PFSK-1 (cell line): Measurements from ENCODE around the gene GPR160.

Source experiments
- FOXP2 ChIP-seq: optimal IDR thresholded peaks from 2 replicates; pipeline ENCODE3; 2011; ENCODE audit warnings: borderline replicate concordance, control low read depth, inconsistent platforms; ENCODE audit not compliant: insufficient read depth; ENCODE audit errors: extremely low read length, extremely low read depth
- POLR2AphosphoS5 ChIP-seq: IDR thresholded peaks from 2 replicates; pipeline ENCODE4 v1.6.1; 2012; ENCODE audit warnings: low read depth, mild to moderate bottlenecking, control low read depth, low read length, moderate library complexity
- SIN3A ChIP-seq: IDR thresholded peaks from 2 replicates; pipeline ENCODE4 v1.6.1; 2012; ENCODE audit warnings: mild to moderate bottlenecking, low read length, moderate library complexity, borderline replicate concordance; ENCODE audit not compliant: insufficient read depth
- TAF1 ChIP-seq: IDR thresholded peaks from 2 replicates; pipeline ENCODE4 v1.6.1; 2012; ENCODE audit warnings: low read length, control low read depth, borderline replicate concordance; ENCODE audit not compliant: insufficient read depth
- TF ChIP-seq, protein P1 (sequence below), 2 experiments: IDR thresholded peaks; 2 replicates each; pipeline versions ENCODE4 v1.6.1 to v1.8.0; 2011 to 2012; ENCODE audit warnings: low read depth in 2 of 2, low read length in 2 of 2, control low read depth in 1 of 2, inconsistent platforms in 1 of 2, mild to moderate bottlenecking in 1 of 2, moderate library complexity in 1 of 2; ENCODE audit not compliant: insufficient read depth in 1 of 2

GPR160 gene

DNA sequence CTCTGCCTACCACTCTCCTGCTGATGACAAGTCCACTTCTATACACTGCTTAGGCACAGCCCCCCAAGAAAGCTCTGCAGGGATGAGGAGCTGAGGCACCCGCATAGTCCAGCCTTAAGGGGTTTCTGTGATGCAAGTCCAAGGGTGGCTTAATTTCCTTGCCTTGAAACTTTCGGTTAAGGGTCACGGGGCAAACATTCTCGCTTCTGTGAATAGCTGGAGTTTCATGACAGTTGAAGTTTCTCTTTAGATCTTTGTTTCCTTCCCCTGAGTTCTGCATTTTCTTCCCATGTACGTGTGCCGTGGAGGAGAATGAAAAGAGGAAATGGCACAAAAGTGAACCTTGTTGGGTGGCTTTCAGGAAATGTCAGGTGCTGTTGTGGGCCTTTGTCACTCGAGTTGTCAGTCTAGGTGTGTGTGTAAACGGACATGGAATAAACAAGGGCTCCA, 7.0 kb downstream of the GPR160 start:
- no peak for TF ChIP-seq SIN3A
- no peak for TF ChIP-seq FOXP2
- TF ChIP-seq, protein P1, sequence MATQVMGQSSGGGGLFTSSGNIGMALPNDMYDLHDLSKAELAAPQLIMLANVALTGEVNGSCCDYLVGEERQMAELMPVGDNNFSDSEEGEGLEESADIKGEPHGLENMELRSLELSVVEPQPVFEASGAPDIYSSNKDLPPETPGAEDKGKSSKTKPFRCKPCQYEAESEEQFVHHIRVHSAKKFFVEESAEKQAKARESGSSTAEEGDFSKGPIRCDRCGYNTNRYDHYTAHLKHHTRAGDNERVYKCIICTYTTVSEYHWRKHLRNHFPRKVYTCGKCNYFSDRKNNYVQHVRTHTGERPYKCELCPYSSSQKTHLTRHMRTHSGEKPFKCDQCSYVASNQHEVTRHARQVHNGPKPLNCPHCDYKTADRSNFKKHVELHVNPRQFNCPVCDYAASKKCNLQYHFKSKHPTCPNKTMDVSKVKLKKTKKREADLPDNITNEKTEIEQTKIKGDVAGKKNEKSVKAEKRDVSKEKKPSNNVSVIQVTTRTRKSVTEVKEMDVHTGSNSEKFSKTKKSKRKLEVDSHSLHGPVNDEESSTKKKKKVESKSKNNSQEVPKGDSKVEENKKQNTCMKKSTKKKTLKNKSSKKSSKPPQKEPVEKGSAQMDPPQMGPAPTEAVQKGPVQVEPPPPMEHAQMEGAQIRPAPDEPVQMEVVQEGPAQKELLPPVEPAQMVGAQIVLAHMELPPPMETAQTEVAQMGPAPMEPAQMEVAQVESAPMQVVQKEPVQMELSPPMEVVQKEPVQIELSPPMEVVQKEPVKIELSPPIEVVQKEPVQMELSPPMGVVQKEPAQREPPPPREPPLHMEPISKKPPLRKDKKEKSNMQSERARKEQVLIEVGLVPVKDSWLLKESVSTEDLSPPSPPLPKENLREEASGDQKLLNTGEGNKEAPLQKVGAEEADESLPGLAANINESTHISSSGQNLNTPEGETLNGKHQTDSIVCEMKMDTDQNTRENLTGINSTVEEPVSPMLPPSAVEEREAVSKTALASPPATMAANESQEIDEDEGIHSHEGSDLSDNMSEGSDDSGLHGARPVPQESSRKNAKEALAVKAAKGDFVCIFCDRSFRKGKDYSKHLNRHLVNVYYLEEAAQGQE (IDR thresholded peaks at IDR 0.05; ENCODE audit: insufficient read depth in 1 of 2, low read depth in 2 of 2, low read length in 2 of 2), result no peak
- no peak for TF ChIP-seq POLR2AphosphoS5
- TF ChIP-seq TAF1, result no peak

- TF ChIP-seq, protein P1 (IDR thresholded peaks at IDR 0.05; ENCODE audit: insufficient read depth in 1 of 2, low read depth in 2 of 2, low read length in 2 of 2), result no peak
- no peak for TF ChIP-seq SIN3A
- TF ChIP-seq TAF1, result no peak
- no peak for TF ChIP-seq POLR2AphosphoS5
- TF ChIP-seq FOXP2, result no peak
Measured at GRCh38 chr3:170046269-170047132, 8.7 kb downstream of the GPR160 start.

DNA sequence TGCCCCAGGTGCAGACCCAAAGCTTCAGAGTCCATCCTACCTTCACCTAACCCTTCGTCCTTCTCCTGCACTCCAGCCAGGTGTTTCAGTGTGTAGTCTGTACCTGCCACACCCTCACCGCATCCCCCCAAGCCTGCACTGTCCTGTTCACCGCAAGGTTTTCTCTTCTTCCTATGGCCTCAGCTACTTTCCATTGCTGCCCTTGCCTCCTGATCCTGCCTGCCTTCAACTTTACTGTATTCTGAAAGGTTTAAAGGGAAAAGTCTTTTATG, 9.3 kb downstream of the GPR160 start:
- TF ChIP-seq TAF1, result no peak
- no peak for TF ChIP-seq FOXP2
- no peak for TF ChIP-seq SIN3A
- TF ChIP-seq POLR2AphosphoS5, result no peak
- TF ChIP-seq, protein P1 (IDR thresholded peaks at IDR 0.05; ENCODE audit: insufficient read depth in 1 of 2, low read depth in 2 of 2, low read length in 2 of 2), result no peak

DNA sequence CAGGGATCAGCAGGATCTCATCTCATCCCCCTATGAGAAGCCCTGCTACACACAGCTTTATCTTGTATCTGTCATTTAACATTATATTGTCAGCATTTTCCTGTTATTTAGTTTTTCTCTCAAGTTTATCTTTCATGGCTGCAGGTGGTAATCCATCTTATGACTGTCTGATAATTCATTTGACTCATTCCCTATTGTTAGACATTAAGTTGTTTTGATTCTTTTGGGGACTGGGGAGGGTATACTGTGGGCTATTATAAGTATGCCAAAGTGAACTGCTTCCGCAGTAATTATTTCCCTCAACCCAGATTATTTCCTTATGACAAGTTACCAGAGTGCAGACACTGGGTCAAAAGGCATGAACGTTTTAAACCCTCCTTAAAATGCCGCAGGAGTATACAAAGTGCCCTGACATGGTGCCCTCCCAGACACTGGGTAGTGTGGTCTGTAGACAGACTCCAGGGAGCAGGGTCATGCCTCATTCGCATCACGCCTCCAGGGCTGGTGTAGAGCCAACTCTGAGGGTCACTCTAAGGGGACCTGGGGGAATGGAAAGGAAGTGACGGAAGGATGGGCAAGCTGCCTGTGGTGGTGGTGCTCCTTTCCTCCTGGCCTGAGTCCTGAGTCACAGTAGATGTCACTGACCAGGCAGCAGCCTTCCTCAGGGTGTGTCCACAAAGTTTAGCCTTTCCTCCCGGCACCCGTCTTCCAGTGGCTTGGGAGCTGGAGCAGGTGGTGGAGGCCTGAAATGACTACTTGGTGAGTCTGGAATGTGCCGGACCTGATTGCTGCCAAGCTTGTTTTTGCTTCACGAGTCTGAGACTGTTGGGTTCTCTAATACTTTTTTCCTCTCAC, 11.6 kb downstream of the GPR160 start:
- TF ChIP-seq POLR2AphosphoS5, result no peak
- TF ChIP-seq TAF1, result no peak
- TF ChIP-seq SIN3A, result no peak
- TF ChIP-seq, protein P1 (IDR thresholded peaks at IDR 0.05; ENCODE audit: insufficient read depth in 1 of 2, low read depth in 2 of 2, low read length in 2 of 2), result no peak
- no peak for TF ChIP-seq FOXP2
